ENCODE measurements around the gene GGT6.

Gene GGT6

DNA sequence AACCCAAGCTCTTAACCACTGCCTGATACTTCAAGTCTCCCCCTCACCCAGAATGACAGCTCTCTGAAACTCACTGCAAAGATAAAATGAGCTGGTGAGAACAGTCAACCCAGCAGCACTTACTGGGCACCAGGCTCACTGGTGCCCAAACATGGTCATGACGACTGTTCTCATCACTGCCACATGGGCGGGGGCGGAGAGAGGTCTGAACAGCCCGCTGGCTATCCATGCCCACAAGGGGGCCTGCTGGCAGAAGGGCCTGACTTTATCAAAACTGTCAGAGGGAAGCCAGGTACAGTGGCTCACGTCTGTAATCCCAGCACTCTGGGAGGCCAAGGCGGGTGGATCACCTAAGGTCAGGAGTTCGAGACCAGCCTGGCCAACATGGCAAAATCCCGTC lies 9.2 kb downstream of the GGT6 start:
- H3K4me1 ChIP-seq (ENCODE audit: control insufficient read depth, insufficient read depth, low read length) = peaks cover 18% of the 10 kb centered on the region
- no peaks in the 10 kb centered on the region for H3K27me3 ChIP-seq (ENCODE audit: control insufficient read depth, insufficient read depth, low read length)
- peaks cover 81% of the 10 kb centered on the region for H3K36me3 ChIP-seq (ENCODE audit: control insufficient read depth, insufficient read depth, low read length)
- no peaks in the 10 kb centered on the region for H3K9me3 ChIP-seq (ENCODE audit: control insufficient read depth, insufficient read depth, low read depth, low read length)
- no peak overlapping the region for H3K9ac ChIP-seq (ENCODE audit: low read length)
- H3K4me3 ChIP-seq (ENCODE audit: low read depth, low read length) = no peak overlapping the region
- no peak overlapping the region for H3K27ac ChIP-seq (ENCODE audit: low read depth, low read length)

GRCh38 chr17:4550534-4551039 lies 9.8 kb downstream of the GGT6 start:
- Histone ChIP-seq H3K9me3 (ENCODE audit: control insufficient read depth, insufficient read depth, low read depth, low read length) (no peaks in the 10 kb centered on the region), H3K27ac (ENCODE audit: low read depth, low read length) (no peak overlapping the region), H3K4me1 (ENCODE audit: control insufficient read depth, insufficient read depth, low read length) (peaks cover 12% of the 10 kb centered on the region), H3K36me3 (ENCODE audit: control insufficient read depth, insufficient read depth, low read length) (peaks cover 85% of the 10 kb centered on the region), H3K27me3 (ENCODE audit: control insufficient read depth, insufficient read depth, low read length) (no peaks in the 10 kb centered on the region), H3K9ac (ENCODE audit: low read length) (no peak overlapping the region), H3K4me3 (ENCODE audit: low read depth, low read length) (no peak overlapping the region)

GRCh38 chr17:4549781-4550533 lies 10.4 kb downstream of the GGT6 start:
- Histone ChIP-seq H3K4me1 (ENCODE audit: control insufficient read depth, insufficient read depth, low read length) (peaks cover 11% of the 10 kb centered on the region; the same call in 1 of the 2 replicates), H3K9ac (ENCODE audit: low read length) (no peak overlapping the region), H3K9me3 (ENCODE audit: control insufficient read depth, insufficient read depth, low read depth, low read length) (no peaks in the 10 kb centered on the region), H3K27me3 (ENCODE audit: control insufficient read depth, insufficient read depth, low read length) (no peaks in the 10 kb centered on the region), H3K4me3 (ENCODE audit: low read depth, low read length) (no peak overlapping the region), H3K36me3 (ENCODE audit: control insufficient read depth, insufficient read depth, low read length) (peaks cover 91% of the 10 kb centered on the region), H3K27ac (ENCODE audit: low read depth, low read length) (no peak overlapping the region)

DNA sequence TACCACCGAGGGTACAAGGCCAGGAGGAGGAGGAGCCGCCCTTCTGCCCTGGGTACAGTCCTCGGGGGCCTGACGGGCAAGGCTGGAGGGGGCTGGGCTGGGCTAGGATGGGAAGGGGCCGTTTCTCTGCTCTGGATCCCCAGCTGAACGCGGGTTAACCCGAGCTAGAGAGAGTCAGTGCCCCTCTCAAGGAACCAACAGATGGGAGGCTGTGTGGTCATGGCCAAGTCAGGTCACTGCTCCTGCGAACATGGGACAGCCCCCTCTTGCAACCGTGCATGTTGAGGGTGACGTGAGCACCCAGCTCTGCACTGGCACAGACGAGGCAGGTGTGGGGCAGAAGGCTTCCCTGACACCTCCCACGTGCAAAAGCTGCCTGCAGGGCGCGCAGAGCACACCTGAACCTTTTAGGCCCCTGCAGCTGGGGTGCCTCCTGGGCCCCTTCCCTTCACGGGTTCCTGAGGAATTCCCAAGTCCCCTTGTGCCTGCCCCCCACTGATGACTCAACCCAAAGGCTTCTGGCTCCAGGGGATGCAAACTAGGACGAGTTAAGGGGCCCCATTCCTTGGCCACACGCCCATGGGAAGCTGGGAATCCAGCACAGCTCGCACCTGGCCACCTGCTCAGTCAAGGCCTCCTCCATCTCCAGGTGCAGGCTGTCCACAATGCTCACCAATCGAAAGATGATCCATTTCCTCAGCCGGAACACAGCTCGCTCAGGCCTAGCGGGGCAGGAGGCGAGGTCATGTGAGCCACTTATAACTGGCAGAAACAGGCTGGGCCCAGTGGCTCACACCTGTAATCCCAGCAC lies 11.5 kb downstream of the GGT6 start:
- Histone ChIP-seq H3K27ac (ENCODE audit: low read depth, low read length) (no peak overlapping the region; the same call in 1 of the 2 replicates), H3K9ac (ENCODE audit: low read length) (peak overlapping the region; percentile 33), H3K9me3 (ENCODE audit: control insufficient read depth, insufficient read depth, low read depth, low read length) (no peaks in the 10 kb centered on the region), H3K4me3 (ENCODE audit: low read depth, low read length) (no peak overlapping the region), H3K27me3 (ENCODE audit: control insufficient read depth, insufficient read depth, low read length) (no peaks in the 10 kb centered on the region), H3K4me1 (ENCODE audit: control insufficient read depth, insufficient read depth, low read length) (peaks cover 6% of the 10 kb centered on the region; the same call in 1 of the 2 replicates), H3K36me3 (ENCODE audit: control insufficient read depth, insufficient read depth, low read length) (peaks cover 94% of the 10 kb centered on the region)

GRCh38 chr17:4548061-4548461 lies 12.3 kb downstream of the GGT6 start:
- Histone ChIP-seq H3K9ac (ENCODE audit: low read length) (no peak overlapping the region), H3K9me3 (ENCODE audit: control insufficient read depth, insufficient read depth, low read depth, low read length) (no peaks in the 10 kb centered on the region), H3K27ac (ENCODE audit: low read depth, low read length) (no peak overlapping the region; the same call in 1 of the 2 replicates), H3K27me3 (ENCODE audit: control insufficient read depth, insufficient read depth, low read length) (no peaks in the 10 kb centered on the region), H3K36me3 (ENCODE audit: control insufficient read depth, insufficient read depth, low read length) (peaks cover 94% of the 10 kb centered on the region), H3K4me3 (ENCODE audit: low read depth, low read length) (no peak overlapping the region), H3K4me1 (ENCODE audit: control insufficient read depth, insufficient read depth, low read length) (peaks cover 3% of the 10 kb centered on the region; the same call in 1 of the 2 replicates)

GRCh38 chr17:4547118-4547906 lies 13.1 kb downstream of the GGT6 start:
- Histone ChIP-seq H3K27ac (ENCODE audit: low read depth, low read length) (no peak overlapping the region), H3K4me1 (ENCODE audit: control insufficient read depth, insufficient read depth, low read length) (peaks cover 3% of the 10 kb centered on the region; the same call in 1 of the 2 replicates), H3K27me3 (ENCODE audit: control insufficient read depth, insufficient read depth, low read length) (no peaks in the 10 kb centered on the region), H3K4me3 (ENCODE audit: low read depth, low read length) (no peak overlapping the region), H3K36me3 (ENCODE audit: control insufficient read depth, insufficient read depth, low read length) (peaks cover 95% of the 10 kb centered on the region), H3K9ac (ENCODE audit: low read length) (no peak overlapping the region), H3K9me3 (ENCODE audit: control insufficient read depth, insufficient read depth, low read depth, low read length) (no peaks in the 10 kb centered on the region)

DNA sequence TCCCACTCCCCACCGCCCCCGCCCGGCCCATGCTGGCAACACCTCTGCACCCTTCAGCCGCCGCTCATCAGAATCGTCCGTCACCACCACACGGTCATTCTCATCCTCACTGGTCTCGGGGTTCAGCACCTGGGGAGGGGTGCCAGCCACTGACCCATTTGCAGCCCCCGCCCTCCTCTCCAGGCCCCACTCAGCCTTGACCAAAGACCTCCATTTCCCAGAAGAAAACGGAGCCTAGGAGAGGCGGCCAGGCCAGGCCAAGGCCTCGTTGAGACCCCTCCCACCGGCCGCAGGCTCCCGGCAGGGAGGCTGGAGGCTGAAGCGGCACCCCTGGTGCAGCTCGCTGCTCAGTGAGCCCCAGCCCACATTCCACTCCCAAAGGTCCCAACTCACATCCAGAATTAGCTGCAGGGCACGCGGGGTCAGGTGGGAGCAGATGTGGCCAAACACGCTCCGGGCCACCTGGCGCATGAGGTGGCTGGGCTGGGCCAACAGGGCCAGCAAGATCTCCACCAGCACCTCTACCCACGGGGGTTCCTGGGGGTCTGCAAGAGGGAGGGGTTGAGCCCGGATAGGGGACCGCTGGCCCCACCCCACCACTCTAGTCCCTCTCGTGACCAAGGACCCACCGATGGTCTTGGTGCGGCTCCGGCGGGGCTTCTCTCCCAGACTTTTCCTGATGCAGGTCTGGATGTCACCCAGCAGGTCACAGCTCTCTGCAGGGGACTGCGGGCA lies 15.0 kb downstream of the GGT6 start:
- Histone ChIP-seq H3K27ac (ENCODE audit: low read depth, low read length) (no peak overlapping the region), H3K4me3 (ENCODE audit: low read depth, low read length) (no peak overlapping the region), H3K27me3 (ENCODE audit: control insufficient read depth, insufficient read depth, low read length) (no peaks in the 10 kb centered on the region), H3K4me1 (ENCODE audit: control insufficient read depth, insufficient read depth, low read length) (peaks cover 3% of the 10 kb centered on the region; the same call in 1 of the 2 replicates), H3K36me3 (ENCODE audit: control insufficient read depth, insufficient read depth, low read length) (peaks cover 95% of the 10 kb centered on the region), H3K9ac (ENCODE audit: low read length) (no peak overlapping the region), H3K9me3 (ENCODE audit: control insufficient read depth, insufficient read depth, low read depth, low read length) (no peaks in the 10 kb centered on the region)

GRCh38 chr17:4544951-4545216 lies 15.5 kb downstream of the GGT6 start:
- Histone ChIP-seq H3K27me3 (ENCODE audit: control insufficient read depth, insufficient read depth, low read length) (no peaks in the 10 kb centered on the region), H3K4me3 (ENCODE audit: low read depth, low read length) (no peak overlapping the region), H3K4me1 (ENCODE audit: control insufficient read depth, insufficient read depth, low read length) (peaks cover 3% of the 10 kb centered on the region; the same call in 1 of the 2 replicates), H3K9me3 (ENCODE audit: control insufficient read depth, insufficient read depth, low read depth, low read length) (no peaks in the 10 kb centered on the region), H3K27ac (ENCODE audit: low read depth, low read length) (no peak overlapping the region), H3K9ac (ENCODE audit: low read length) (no peak overlapping the region), H3K36me3 (ENCODE audit: control insufficient read depth, insufficient read depth, low read length) (peaks cover 95% of the 10 kb centered on the region)

- Histone ChIP-seq H3K9me3 (ENCODE audit: control insufficient read depth, insufficient read depth, low read depth, low read length) (no peaks in the 10 kb centered on the region), H3K4me1 (ENCODE audit: control insufficient read depth, insufficient read depth, low read length) (peaks cover 3% of the 10 kb centered on the region; the same call in 1 of the 2 replicates), H3K36me3 (ENCODE audit: control insufficient read depth, insufficient read depth, low read length) (peaks cover 95% of the 10 kb centered on the region), H3K4me3 (ENCODE audit: low read depth, low read length) (no peak overlapping the region), H3K27me3 (ENCODE audit: control insufficient read depth, insufficient read depth, low read length) (no peaks in the 10 kb centered on the region), H3K27ac (ENCODE audit: low read depth, low read length) (no peak overlapping the region), H3K9ac (ENCODE audit: low read length) (no peak overlapping the region)
Measured at GRCh38 chr17:4544135-4544950, 16.0 kb downstream of the GGT6 start.
